LHCN-M2 (cell line): ENCODE measurements around the gene RFX6. TPM values are rescaled to one million over a fixed set of nuclear protein-coding genes. Genes with fewer than 3 reads are reported as not detected.
A peak's percentile ranks its signal among the peaks of the same experiment; 100 is the strongest.
"Not testable (repeated sequence)": the region's sequence is repeated elsewhere in the genome, so short reads cannot be mapped to it uniquely, and the experiment has no call there.

Experiments
- DNase-seq: peaks from one replicate; pipeline ENCODE4 v3.0.0-alpha.2; 2012; ENCODE audit warnings: low read depth
- polyA plus RNA-seq: library from polyadenylated mRNA; unstranded; fragments of >200 nt; gene quantifications from one replicate; pipeline ENCODE4 v1.2.1, GENCODE V29; 2012; ENCODE audit warnings: missing spikeins
- total RNA-seq: library from RNA; depleted of rRNA; stranded (reverse); fragments of >200 nt; gene quantifications from 2 replicates; pipeline ENCODE4 v1.2.3, GENCODE V29; 2014; rRNA removed

The RFX6 gene
- total RNA-seq: not detected in 2 replicates
- polyA plus RNA-seq: not detected

- no peak for DNase-seq
Observed at GRCh38 chr6:116876635-116877611, at the start of gene RFX6. Gene RFX6, plus strand, starts transcription at chr6:116877242. Its CDS starts 34 bp downstream, at chr6:116877276.

DNA sequence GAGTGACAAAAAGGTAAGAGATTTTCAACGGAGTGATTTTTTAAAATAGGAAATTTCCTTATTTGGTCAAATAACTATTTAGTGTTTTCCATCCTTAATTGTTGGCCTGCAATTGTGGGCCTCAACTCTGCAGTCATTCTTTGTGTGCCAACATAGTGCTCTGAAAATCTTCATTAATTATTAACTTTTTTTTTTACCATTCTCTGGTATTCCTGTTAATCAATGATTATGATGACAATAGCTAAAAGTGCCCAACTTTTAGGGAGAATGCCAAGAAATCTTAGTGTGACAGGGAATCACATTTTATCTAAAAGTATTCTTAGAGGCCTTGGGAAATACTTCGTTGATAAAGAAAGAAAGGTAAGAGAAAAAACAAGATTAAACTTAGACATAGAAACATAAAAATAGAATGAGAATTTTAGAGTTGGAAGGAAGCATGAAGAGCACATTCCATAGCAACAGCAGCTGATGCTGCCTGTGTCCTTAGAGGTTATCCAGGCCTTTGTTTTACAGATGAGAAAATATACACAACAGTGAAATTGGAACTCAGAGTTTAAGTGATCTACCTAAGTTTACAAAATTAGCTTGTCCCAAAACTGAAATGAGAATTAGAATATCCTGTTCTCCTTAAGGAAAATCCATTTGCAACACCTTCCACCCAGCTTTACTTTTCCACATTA, 49.3 kb upstream of the RFX6 start:
- DNase-seq: no peak

- no peak for DNase-seq
Observed at GRCh38 chr6:116828983-116829382, 48.1 kb upstream of the RFX6 start, which contains the start of gene GPRC6A. Gene GPRC6A, minus strand, starts transcription at chr6:116829083. Its CDS starts 70 bp downstream, at chr6:116829013.

DNA sequence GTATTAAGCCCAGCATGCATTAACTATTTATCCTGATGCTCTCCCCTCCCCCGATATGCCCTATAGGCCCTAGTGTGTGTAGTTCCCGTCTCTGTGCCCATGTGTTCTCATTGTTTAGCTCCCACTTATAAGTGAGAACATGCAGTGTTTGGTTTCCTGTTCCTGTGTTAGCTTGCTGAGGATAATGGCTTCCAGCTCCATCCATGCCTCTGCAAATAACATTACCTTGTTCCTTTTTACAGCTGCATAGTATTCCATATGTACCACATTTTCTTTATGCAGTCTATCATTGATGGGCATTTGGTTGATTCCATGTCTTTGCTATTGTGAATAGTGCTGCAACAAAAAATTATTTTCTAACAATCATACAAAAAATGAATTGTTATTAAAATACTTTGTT, 42.5 kb upstream of the RFX6 start:
- DNase-seq: not testable (repeated sequence)

DNA sequence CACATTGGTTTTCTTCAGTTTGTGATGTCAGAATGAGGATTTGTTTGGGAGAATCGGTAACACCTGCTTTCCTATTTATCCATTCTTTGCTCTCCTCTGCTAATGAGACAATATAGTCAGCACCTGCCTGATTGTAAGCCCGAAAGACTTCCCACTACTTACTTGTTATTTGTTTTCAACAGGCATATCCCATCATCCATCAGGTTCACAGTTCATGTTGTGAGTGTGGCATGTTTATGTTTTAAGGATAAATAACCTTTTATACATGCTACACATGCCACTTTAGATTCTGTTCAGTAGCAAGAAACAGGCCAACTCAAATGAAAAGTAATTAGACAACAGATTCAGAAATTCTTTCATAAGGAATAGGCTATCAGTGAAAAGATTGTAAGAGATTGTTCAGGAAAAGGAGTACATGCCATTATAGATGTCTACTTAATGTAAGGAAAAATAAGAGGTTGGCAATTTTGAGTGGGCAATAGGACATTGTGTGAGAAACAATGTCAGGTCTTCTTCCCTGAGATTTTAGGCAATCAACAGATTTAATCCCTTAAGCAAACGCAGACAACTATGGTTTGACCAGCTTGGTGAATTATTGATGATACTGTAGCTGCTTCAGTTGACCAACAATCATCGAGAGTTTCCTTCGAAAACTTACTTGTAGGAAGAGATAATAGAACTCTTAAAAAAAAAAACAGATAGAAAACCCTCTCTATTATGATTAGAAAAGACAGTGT, 40.3 kb upstream of the RFX6 start:
- DNase-seq: no peak

DNA sequence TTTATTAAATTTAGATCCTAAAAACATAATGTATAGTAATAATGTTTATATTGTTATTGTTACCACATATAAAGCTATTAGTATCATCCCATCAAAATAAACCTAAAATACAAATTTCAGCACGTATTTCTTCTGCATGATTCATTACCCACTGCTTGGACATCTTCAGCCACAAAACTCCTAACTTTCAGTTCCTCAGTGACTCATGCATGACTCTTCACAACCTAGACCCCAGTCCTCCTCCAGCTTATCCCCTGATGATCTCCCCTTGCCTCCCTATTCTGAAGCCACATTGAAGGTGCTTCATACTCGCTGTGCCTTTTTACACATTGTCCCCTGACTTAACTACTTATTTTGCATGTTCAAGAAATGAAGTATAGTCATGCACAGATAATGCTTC, 37.0 kb upstream of the RFX6 start:
- DNase-seq: peak; percentile 69

GRCh38 chr6:116842459-116842858, 34.6 kb upstream of the RFX6 start:
- DNase-seq: no peak

GRCh38 chr6:116847227-116847626, 29.8 kb upstream of the RFX6 start:
- DNase-seq: peak; percentile 40

DNA sequence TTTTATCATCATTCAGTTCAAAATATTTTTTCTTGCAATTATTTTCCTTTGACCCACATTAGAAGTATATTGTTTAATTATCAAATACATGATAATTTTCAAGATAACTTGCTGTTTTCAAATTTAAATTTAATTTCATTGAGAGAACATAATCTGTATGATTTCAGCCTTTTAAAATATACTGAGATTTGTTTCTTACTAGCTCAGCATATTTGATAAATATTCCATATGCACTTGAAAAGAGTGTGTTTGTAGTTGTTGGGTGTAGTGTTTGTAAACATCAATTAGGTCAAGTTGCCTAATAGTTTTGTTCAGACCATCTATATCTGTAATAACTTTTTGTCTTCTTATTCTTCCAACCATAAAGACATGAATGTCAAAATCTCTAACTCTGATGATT, 19.0 kb upstream of the RFX6 start:
- no peak for DNase-seq

DNA sequence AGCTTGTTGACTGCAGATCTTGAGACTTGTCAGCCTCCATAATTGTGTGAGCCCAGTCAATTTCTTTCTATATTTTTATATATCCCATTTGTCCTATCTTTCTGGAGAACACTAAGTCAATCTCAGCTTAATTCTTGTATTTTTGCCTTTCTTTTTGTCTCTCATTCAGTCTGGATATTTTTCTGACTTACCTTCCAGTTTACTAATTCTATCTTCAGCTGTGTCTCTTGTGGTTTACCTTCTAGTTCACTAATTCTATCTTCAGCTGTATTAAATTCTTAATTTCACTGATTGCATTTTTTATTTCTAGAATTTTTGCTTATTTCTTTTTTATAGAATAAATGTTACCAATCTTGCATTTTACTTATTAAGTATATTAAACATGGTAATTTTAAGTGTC, 17.8 kb upstream of the RFX6 start:
- DNase-seq: no peak

DNA sequence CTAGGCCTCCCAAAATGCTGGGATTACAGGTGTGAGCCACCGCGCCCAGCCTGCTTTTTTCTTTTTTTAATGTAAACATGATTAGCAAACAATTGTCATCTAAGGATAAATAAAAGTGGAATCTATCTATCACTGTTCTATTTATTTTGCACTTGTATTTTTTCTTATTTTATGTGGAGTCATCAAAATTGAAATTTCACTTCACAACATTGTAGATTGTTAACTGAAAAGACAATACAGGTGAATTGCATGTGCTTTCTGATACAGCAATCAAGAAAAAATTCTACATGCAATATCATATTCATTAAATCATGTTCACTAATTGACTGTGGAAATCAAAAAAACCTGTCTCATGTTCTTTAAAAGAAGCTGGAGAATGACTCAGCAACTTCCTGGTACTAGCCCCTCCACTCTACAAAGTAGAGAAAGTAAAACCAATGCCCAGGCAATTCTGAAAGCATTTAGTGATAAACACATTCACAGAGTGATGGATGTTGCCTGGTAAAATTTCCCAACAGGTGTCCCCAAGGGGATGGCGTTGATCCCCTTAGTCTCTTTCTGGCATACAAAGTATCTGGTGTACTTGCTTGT, 10.7 kb upstream of the RFX6 start:
- DNase-seq: peak; percentile 1

- DNase-seq: no peak
Observed at GRCh38 chr6:116872771-116873170, 4.3 kb upstream of the RFX6 start.

DNA sequence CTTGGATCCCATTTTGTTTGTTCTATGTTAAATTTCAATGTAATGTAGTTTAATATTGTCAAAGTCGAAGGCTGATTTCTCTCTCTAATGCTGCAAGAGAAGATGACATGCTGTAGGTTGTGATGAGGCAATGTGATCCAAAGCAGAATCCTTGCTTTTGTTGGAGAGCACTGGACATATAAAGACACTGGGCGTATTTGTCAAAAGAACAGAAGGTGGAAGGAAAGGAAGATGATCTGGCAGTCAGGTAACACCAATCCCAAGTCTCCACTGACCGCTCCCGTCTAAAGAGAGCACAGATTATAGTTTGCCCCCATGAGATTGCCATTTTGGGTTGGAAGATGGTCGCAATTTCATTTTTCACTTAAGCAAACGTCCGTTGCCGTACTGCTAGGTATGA, 935 bp upstream of the RFX6 start:
- no peak for DNase-seq

GRCh38 chr6:116877743-116878142, 701 bp downstream of the RFX6 start:
- DNase-seq: no peak

DNA sequence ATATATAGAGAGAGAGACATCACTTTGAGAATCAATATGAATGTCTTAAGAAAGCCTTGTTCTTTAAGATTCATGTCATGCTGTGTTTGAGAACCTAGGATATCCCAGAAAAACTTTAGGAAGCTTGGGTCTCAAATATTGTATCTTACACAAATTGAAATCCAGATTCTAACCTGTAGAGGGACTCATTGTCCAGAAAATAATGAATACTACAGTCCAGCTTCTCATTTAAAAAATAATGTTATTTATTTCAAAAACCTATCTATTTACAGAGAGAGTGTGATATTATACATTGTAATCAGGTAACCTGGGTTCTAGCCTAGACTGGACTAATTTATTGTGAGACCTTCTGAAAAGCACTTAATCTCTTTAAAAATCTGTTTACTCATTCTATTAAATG, 4.2 kb downstream of the RFX6 start:
- DNase-seq: peak; percentile 1

DNA sequence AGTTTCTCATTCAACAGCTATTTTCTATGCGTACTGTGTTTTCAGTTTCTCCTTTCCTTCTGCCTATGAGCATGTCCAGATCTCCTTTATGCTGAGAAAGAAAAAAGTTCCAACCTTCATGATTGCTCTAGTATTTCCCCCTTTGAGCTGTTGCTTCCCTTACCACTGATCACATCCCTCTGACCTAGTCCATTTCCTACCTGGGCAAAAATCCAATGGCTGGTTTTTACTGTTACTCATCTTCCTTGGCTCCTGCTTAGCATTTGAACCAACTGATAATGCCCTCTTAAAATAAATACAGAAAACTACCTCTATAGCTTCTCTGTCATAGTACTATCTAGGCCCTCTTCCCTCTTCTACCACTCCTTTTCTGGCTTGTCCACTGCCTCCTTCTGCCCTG, 6.0 kb downstream of the RFX6 start:
- no peak for DNase-seq

GRCh38 chr6:116884530-116884929, 7.5 kb downstream of the RFX6 start:
- no peak for DNase-seq

- no peak for DNase-seq
Observed at GRCh38 chr6:116887168-116887567, 10.1 kb downstream of the RFX6 start.

DNA sequence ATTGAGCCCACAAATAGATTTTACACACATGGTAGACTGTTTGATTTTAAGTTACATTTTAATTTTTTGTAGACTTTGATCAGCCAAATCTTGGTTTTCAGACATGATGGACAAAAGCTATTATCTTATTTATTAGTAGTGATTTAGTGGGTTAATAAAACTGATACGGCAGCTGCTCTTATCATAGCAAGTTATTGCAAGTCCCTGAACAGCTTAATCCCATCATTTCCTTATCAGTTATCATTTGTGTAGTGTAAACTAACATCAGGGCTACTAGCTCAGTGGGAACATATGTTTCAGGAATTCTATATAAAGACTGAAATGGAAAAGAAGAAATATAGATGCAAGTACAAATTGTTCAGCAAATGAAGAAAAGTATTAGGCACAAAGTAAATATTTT, 10.9 kb downstream of the RFX6 start:
- no peak for DNase-seq

DNA sequence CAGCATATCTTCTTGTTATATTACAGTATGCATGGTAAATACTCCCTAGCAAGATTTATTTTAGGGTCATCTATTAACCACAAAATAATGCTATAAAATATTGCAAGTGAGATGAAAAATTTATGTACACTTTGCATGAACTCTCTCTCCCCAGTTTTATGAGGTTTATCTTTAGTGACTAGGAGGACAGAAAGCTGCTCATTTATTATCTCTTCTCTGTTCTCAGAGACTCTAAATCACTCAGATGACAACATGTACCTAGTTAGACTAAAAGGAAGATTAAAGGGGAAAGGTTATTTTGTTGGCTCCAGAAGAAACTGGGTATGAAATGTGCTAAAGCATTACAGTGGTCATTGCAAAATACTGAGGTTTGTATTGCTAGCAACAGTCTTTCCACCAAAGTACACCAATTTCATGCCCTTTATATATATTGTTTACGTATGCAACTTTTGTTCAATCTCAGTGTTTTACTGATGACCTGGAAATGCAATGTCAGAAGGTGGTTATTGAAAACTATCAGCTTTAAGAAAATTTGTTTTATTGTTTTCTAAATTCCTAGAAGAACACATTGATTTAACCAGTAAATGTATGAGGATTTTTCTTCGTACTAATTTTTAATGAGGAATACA, 11.8 kb downstream of the RFX6 start:
- no peak for DNase-seq

GRCh38 chr6:116894669-116895068, 17.6 kb downstream of the RFX6 start:
- no peak for DNase-seq
